GM18873 (cell line): ENCODE data around the gene HOXC13.

Experiments used
- ATAC-seq: cut with Tn5 transposase; IDR thresholded peaks from one replicate; pipeline ENCODE4 v1.9.1; 2021; ENCODE audit warnings: mild to moderate bottlenecking, moderate library complexity, moderate number of reproducible peaks; ENCODE audit not compliant: unreplicated experiment, low FRiP score

Gene HOXC13

GRCh38 chr12:53980104-53980801 is 41.6 kb downstream of the HOXC13 start:
- no peak for ATAC-seq

- no peak for ATAC-seq
Observed at GRCh38 chr12:53980802-53981496, 42.3 kb downstream of the HOXC13 start.

- no peak for ATAC-seq
Observed at GRCh38 chr12:53981634-53982565, 43.3 kb downstream of the HOXC13 start.

DNA sequence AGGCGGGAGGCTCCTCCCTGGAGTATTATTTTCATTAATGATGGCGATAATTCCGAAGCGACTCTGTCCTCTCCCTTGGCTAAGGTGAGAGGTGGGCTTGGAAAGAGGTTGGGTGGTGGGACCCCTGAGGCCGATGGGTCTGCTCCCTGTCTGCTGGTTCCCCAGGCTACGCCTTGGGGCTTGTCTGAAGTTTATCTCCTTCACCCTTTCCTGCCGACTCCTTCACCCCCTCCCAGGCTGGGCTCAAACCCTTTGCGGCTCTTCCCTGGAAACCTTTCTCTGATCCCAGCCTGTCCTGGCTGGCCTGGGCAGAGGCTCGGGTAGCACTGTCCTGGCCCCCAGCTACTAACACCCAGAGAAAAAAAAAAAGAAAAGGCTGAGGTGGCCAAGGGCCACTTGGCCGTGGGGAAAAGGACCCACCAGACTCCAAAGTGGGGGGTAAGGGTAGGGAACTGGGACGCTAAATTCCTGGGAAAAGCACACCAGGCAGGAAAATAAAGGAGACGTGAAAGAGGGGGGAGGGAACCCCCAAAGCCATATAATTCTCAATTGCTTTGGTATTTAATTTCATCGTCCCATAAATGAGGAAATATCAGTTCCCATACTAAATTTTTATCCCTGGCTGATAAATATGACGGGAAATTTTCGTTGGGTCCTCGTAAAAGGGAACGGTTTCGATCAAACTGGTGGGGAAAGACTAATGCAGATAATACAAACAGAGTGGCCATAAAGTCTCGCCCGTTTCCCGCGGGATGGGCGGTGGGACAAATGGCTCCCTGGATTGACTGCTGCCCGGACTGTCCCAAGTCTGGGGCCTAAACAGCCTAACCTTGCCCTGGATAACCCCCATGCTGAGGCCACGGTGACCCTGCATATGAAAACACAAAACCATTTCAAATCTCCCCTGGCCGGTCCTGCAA is 44.3 kb downstream of the HOXC13 start:
- ATAC-seq = no peak

DNA sequence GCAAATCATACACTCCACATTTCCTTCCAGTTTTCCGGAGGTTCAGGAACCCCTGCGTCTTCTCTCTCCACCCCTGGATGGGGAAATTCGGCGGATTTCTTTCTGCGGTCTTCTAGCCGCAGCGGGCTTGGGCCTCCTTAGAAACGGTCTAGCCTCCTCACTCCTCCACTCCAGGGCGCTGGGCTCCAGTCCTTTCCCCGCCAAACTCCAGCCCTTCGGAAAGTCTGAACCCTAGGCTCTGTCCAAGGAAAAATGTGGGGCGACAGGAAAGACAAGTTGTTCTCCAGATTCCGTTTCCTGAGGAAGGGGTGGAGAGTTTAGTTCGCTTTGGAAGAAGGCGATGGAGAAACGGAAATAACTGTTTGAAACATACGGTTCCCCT is 44.9 kb downstream of the HOXC13 start:
- no peak for ATAC-seq

DNA sequence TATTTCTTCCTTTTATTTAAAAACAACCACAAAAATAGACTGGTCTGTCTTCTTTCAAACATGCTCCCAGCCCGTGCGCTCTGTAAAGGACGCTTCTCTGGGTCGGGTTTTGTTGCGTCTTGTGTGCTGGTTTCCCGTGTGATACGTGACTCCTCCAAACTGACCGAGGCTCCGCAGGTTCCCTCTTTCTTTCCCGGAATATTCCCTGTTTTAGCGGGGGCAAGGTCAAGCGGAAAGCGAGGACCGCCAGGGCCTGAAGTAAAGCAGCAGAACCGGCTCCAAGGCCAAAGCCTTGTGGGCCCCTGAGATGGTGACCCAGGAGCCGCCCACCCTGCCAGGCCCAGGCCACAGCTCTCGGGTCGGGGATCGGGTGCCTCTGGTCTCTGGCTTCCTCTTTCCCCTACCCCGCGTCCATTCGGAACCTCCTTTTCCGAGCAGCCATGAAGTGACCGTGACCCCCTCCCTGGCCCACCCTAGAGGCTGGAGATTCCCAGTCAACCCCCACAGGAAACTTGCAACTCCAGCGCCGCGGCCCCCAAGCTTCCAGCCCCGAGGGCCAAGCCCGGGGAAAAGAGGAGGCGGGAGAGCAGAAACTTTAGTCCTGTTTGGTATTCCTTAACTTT is 45.4 kb downstream of the HOXC13 start:
- no peak for ATAC-seq

- ATAC-seq = no peak
Observed at GRCh38 chr12:53984901-53985691, 46.5 kb downstream of the HOXC13 start, which contains the start of gene HOXC10. Gene HOXC10, plus strand, starts transcription at chr12:53985146. Its CDS starts 114 bp downstream, at chr12:53985260.

DNA sequence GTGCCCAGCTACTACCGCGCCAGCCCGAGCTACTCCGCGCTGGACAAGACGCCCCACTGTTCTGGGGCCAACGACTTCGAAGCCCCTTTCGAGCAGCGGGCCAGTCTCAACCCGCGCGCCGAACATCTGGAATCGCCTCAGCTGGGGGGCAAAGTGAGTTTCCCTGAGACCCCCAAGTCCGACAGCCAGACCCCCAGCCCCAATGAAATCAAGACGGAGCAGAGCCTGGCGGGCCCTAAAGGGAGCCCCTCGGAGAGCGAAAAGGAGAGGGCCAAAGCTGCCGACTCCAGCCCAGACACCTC is 47.0 kb downstream of the HOXC13 start:
- ATAC-seq = no peak

GRCh38 chr12:53985994-53986685 is 47.5 kb downstream of the HOXC13 start:
- ATAC-seq = no peak

DNA sequence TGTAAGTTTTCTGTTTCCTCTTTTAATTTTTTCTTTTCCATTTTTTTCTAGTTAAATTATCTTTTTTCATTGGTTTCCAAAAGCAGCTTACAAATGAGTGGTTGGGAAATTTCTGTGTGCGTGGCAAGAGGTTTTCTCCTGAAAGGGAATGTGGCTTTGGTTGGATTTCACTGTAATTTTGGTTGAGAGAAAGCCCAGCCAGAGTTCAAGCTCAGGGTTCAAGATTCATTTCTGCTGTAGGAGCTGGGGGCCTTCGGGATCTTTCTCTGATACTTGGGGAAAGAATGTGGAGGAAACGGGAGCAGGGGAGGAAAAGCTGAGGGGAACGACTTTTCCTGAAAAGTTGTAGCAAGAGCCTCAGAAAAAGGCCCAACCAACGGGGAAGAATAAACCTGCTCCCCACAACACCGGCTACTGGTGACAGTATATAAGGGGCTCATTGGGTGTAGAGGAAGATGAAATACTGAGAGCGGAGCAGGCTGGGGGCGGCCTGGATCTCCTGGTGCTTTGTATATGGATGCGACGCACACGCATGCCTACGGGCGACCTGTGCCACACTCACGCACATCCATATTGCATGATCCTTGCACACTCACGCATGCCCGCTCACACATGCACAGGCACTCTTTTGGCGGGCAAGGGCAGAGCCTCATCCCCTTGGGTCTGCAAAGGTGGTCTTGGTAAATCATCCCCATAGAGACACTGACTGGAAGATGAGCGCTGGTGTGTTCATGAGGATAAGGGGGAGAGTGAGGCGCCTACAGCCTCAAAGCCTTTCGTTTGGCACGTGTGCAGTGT is 48.3 kb downstream of the HOXC13 start:
- ATAC-seq = no peak

- no peak for ATAC-seq
Observed at GRCh38 chr12:53987787-53988230, 49.2 kb downstream of the HOXC13 start.

DNA sequence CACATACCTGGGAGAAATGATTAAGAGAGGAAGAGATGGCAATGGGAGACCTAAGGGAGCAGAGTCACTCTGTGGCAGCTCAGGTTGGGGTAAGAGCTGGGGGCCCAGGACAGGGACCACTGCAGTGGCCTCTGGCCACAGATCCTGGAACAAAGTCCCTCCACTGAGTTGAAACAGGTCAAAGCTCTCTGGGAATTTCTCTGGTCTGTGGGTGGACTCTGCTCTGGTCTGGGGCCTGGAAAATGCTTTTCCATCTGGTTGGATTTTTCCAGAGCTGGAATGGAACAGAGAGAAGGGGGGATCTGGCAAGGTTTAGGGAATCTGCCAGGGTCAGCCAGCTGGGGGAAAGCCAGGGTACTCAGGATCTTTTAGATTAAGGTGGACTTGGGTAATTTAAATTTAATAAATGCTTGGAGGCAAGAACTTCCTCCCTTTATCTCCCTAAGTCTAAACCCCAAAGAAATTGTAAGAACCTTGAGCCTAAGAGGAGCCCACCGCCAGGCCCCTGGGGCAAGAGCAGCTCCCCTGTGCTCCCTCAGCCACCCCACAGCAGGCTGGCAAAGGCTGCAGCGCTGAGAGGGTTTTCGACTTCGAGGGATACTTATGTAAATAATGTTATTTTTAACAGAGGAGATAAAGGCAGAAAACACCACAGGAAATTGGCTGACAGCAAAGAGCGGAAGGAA is 50.1 kb downstream of the HOXC13 start:
- no peak for ATAC-seq

DNA sequence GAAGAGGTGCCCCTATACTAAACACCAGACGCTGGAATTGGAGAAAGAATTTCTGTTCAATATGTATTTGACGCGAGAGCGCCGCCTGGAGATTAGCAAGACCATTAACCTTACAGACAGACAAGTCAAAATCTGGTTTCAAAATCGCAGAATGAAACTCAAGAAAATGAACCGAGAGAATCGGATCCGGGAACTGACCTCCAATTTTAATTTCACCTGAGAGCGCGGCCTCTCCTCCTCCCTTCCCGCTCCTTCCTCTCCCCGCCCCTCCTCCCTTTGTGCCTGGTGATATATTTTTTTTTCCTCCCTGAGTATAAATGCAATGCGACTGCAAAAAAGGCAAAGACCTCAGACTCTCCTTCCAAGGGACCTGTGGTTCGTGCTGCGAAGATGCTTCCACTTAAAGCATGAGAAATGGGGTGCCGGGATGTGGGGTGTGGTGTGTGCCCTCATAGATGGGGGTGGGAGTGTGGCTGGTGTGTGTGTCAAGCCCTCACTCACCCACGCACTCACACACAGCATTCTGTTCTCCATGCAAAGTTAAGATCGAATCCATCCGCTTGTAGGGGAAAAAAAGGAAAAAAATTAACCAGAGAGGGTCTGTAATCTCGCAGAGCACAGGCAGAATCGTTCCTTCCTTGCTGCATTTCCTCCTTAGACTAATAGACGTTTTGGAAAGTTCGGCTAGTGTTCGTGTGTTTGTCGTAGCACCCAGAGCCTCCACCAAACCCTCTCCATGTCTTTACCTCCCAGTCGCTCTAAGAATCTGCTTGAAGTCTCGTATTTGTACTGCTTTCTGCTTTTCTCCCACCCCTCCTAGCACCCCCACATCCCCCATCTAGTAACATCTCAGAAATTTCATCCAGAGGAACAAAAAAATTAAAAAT is 50.8 kb downstream of the HOXC13 start:
- no peak for ATAC-seq

DNA sequence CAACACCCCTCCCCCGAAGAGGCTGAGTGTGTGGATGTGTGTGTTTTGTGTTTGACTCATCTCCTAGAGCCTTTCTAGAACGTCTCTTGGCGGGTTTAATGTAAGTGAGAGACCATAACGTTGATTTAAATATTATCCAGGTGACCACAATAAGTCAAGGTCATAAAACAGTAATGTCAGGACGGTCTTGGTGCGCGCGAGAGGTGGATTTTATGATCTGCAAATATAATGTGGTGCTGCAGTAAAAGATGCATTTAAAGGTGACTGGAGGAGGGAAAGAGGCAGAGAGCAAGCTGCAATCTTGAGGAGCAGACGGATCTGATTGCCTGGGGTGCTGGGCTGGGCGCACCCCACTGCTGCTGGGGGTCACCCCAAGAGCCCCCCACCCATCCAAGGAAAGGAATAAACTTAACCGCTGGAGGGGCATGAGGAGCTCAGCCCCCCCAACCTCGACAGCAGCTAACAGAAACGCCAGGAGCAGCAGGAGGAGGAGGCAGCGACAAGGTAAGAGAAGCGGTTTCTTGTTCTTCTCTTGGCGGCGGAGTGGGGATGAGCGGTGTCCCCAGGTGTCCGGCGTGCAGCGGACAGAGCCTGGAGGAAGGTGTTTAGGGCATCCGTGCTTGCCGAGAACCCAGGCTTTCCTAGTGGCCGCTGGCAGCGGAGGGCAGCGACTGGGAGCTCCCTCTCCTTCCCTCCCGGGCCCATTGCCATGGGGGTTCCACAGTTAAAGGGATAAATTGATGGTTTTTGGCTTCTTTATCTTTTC is 51.9 kb downstream of the HOXC13 start:
- no peak for ATAC-seq

- ATAC-seq = no peak
Observed at GRCh38 chr12:53991077-53991460, 52.4 kb downstream of the HOXC13 start.
